PC-9 (cell line): Measurements from ENCODE around the gene GAST.

Experiments used
- CTCF ChIP-seq: fragments of 200-600 bp; sonication (generic); conservative IDR thresholded peaks from 2 replicates; pipeline ENCODE4 v1.6.1; 2017; ENCODE audit warnings: mixed run types, antibody characterized with exemption, mild to moderate bottlenecking, moderate library complexity
- EZH2 ChIP-seq: fragments of 200-600 bp; sonication (generic); IDR thresholded peaks from 2 replicates; pipeline ENCODE4 v1.8.0; 2017; ENCODE audit warnings: antibody characterized with exemption, low read depth

DNA sequence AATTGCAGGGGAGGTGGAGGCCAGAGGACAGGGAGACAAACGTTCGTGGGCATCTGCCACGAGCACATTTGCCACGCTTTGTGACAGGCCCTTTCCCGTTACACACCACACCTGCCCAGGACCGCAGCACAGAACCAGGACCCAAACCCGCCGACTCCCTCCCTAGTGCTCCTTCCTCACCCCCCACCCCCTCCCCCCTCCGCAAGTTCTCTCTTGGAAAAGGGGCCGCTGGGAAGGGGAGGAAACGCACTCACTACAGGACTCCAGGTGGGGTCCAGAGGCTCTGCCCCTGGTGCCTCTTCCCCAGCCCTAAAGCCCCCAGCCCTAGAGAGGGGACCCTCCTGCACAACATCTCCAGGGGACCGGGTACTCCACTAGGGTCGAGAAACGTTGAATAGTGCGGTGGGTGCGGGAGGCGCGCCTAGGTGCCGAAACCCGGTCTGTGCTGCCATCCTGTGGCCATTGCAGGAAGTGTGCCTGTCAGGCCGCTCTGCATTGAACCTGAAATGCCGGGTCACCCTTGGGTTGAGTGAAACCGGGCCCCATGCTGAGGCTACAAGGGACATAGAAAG is 45.3 kb upstream of the GAST start:
- no peak for TF ChIP-seq EZH2
- TF ChIP-seq CTCF = peak; percentile 95
